ENCODE data around the gene STEAP1. TPM values are rescaled to one million over a fixed set of nuclear protein-coding genes. Genes with fewer than 3 reads are reported as not detected.

Gene STEAP1
- total RNA-seq, 1 donor from 2014 or later, result 6.9 TPM

GRCh38 chr7:90173127-90173844 lies 19.0 kb downstream of the STEAP1 start:
- Histone ChIP-seq H3K4me3 (ENCODE audit: low read depth, low read length) (no peak overlapping the region), H3K27me3 (ENCODE audit: control insufficient read depth, insufficient read depth, low read length) (no peaks in the 10 kb centered on the region), H3K36me3 (ENCODE audit: control insufficient read depth, insufficient read depth, low read length) (peaks cover 1% of the 10 kb centered on the region)
- no peak for TF ChIP-seq CTCF (IDR thresholded peaks at IDR 0.05; ENCODE audit: insufficient read depth, low read length, poor library complexity, severe bottlenecking)
- no peak for DNase-seq (ENCODE audit: low read depth)

GRCh38 chr7:90175667-90176066 lies 21.4 kb downstream of the STEAP1 start:
- Histone ChIP-seq H3K36me3 (ENCODE audit: control insufficient read depth, insufficient read depth, low read length) (peaks cover 1% of the 10 kb centered on the region), H3K27me3 (ENCODE audit: control insufficient read depth, insufficient read depth, low read length) (no peaks in the 10 kb centered on the region), H3K4me3 (ENCODE audit: low read depth, low read length) (no peak overlapping the region)
- no peak for DNase-seq (ENCODE audit: low read depth)
- TF ChIP-seq CTCF (IDR thresholded peaks at IDR 0.05; ENCODE audit: insufficient read depth, low read length, poor library complexity, severe bottlenecking), result no peak

- no peak for TF ChIP-seq CTCF (IDR thresholded peaks at IDR 0.05; ENCODE audit: insufficient read depth, low read length, poor library complexity, severe bottlenecking)
- no peak for DNase-seq (ENCODE audit: low read depth)
- Histone ChIP-seq H3K36me3 (ENCODE audit: control insufficient read depth, insufficient read depth, low read length) (peaks cover 1% of the 10 kb centered on the region), H3K4me3 (ENCODE audit: low read depth, low read length) (no peak overlapping the region), H3K27me3 (ENCODE audit: control insufficient read depth, insufficient read depth, low read length) (no peaks in the 10 kb centered on the region)
These were observed 21.9 kb downstream of the STEAP1 start for GRCh38 chr7:90176195-90176594.

DNA sequence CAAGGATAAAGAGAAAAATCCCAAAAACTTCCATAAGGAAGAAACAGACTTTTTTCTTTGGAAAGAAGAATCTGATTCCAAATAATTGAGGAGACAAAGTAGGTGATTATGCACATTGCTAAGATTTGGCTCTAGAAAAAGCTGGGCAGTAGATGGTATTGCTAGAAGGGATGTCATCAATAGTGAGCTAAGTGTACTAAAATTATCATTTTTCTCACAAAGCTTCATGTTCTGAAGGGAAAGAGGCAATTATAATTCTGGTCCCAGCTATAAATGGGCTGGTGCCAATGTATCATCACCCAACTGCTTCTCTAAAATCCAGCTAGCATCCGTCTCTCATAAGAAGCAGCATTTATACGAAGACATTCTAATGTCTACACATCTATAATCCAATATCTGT lies 23.9 kb downstream of the STEAP1 start:
- no peak for DNase-seq (ENCODE audit: low read depth)
- H3K27me3 ChIP-seq (ENCODE audit: control insufficient read depth, insufficient read depth, low read length), result no peaks in the 10 kb centered on the region
- no peak overlapping the region for H3K4me3 ChIP-seq (ENCODE audit: low read depth, low read length)
- TF ChIP-seq CTCF (IDR thresholded peaks at IDR 0.05; ENCODE audit: insufficient read depth, low read length, poor library complexity, severe bottlenecking), result no peak
- peaks cover 1% of the 10 kb centered on the region for H3K36me3 ChIP-seq (ENCODE audit: control insufficient read depth, insufficient read depth, low read length)

DNA sequence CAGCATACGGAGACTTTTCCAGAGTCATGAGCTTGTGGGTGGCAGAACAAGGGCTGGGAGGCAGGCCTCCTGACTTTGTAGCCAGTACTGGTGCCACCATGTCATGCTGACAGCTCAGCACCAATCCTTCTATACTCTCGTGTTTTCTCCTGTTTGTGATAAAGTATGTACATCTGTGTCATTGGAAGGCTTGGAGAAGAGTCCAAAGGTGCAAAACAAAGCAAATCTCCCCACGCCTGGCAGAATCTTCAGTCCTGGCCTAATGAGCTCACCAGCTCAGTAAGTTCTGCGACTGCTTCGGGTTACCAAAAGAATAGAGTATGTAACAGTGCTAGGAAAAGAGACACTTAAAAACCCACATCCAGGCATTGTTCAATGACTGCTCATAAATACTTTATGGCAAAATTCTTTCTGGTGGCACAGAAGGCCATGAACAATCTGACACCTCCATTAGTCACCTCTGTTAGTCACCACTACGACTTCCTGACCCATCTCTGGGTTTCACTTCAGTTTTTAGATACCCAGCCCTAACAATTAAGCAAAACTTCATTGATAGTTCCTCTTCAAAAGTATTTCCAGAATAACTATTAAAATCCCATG lies 24.5 kb downstream of the STEAP1 start:
- H3K27me3 ChIP-seq (ENCODE audit: control insufficient read depth, insufficient read depth, low read length), result no peaks in the 10 kb centered on the region
- no peak overlapping the region for H3K4me3 ChIP-seq (ENCODE audit: low read depth, low read length)
- peaks cover 1% of the 10 kb centered on the region for H3K36me3 ChIP-seq (ENCODE audit: control insufficient read depth, insufficient read depth, low read length)
- DNase-seq (ENCODE audit: low read depth), result peak; percentile 82
- no peak for TF ChIP-seq CTCF (IDR thresholded peaks at IDR 0.05; ENCODE audit: insufficient read depth, low read length, poor library complexity, severe bottlenecking)
